ENCODE data around the gene CD99L2.

The CD99L2 gene

DNA sequence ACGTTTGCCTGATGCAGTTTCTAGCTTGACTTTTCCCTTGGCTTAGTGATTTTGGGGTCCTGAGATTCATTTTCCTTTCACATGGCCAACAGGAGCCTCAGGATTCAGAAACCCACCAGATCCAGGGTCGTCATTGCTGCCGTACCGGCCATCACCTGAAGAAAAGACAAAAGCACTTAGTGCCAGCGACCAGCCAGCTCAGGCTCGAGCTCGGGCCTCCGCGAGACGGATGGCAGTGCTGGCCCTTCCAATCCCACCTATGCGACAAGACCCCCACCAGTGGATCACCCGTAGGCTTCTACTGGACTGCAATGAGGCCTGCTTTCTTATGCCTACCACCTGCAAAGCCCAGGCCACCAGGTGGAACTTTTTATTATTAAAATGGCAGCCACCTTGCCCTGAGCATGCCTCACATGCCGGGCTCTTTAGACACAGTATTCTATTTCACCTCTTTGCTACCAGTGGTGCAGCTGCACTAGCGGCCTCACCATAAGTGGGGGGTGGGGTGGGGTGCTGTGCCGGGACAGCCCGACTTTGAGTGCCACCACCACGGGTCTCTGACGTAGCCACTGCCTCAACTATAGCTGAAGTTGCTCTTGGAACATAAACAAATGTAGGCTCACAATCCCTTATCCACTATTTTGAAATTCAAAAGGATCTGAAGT lies 121.0 kb downstream of the CD99L2 start:
- Histone ChIP-seq H3K27ac (ENCODE audit: low read length, poor library complexity, severe bottlenecking) (no peak overlapping the region), H3K23ac (ENCODE audit: low read length in 2 of 2) (no peak overlapping the region), H3K9me3 (ENCODE audit: control insufficient read depth, low read length) (no peaks in the 10 kb centered on the region), H3K27me3 (ENCODE audit: control insufficient read depth in 1 of 2, insufficient read depth in 1 of 2, low read length in 2 of 2) (peaks cover 0 to 5% of the 10 kb centered on the region in 2 experiments), H3K4me1 (ENCODE audit: control insufficient read depth, insufficient read depth, low read depth, low read length) (no peaks in the 10 kb centered on the region), H3K14ac (ENCODE audit: low read length in 2 of 2) (no peak overlapping the region), H4K91ac (ENCODE audit: low read length) (no peak overlapping the region), H3K4me2 (ENCODE audit: low read length, poor library complexity, severe bottlenecking) (no peak overlapping the region), H3K18ac (ENCODE audit: low read depth in 1 of 2, low read length in 2 of 2) (no peak overlapping the region), H3K4ac (ENCODE audit: low read depth in 1 of 2, low read length in 2 of 2) (no peak overlapping the region), H3K4me3 (ENCODE audit: insufficient read depth in 1 of 2, low read depth in 1 of 2, low read length in 2 of 2) (no peak overlapping the region), H2BK15ac (ENCODE audit: low read depth, poor library complexity, severe bottlenecking) (no peak overlapping the region), H4K8ac (ENCODE audit: low read length) (no peak overlapping the region), H2BK12ac (ENCODE audit: low read length in 2 of 2) (no peak overlapping the region), H2AFZ (ENCODE audit: low read depth, low read length) (no peak overlapping the region), H3K9ac (ENCODE audit: low read length) (no peak overlapping the region), H2BK120ac (ENCODE audit: low read depth, low read length) (no peak overlapping the region), H3K36me3 (ENCODE audit: control insufficient read depth in 1 of 2, insufficient read depth in 2 of 2, low read depth in 1 of 2, low read length in 2 of 2) (peaks cover 4 to 21% of the 10 kb centered on the region in 2 experiments), H3K79me1 (replicated peaks; ENCODE audit: low read length, poor library complexity, severe bottlenecking) (no peaks in the 10 kb centered on the region), H2AK5ac (ENCODE audit: low read length, severe bottlenecking) (no peak overlapping the region), H2BK5ac (ENCODE audit: low read depth, low read length, poor library complexity, severe bottlenecking) (no peak overlapping the region)
- WGBS: 87% methylated on average over 15 of the region's 18 CpGs
- DNase-seq: no peak

DNA sequence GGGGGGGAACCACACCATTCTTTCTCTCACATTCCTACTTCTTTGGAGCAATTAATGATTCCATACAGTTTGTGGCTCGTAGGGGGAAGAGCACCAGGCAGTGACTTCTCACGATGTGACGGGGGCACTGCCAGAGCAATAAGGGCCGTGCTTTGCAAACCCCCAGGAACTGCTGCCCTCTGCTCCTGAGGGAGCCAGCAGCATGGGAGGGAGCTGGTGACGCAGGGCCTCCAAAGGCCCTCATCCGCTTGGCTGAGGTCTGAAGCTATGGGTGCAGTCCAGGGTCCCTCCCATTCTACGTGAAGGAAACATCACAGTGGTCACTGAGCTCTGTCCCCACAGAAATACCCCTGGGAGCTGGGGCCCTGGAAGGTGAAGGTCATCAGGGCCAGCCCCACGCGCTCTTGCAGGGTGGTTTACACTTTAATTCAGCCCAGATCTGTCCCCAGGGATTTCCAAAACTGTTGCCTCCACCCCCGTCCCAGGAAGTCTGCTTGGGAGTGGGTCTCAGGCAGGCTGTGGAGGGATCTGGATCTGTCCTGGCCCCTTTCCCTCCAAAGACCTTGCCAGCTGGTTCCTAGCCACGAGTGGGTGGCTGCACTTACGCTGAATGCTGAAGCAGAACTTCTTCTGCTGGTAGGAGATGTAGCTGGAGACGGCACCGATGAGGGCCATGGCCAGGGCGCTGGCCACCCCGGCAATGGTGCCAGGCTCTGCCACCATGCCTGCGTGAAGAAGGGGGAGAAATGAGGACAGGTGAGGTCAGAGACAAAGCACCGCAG lies 122.7 kb downstream of the CD99L2 start:
- peaks cover 4 to 32% of the 10 kb centered on the region in 2 experiments for H3K36me3 ChIP-seq (ENCODE audit: control insufficient read depth in 1 of 2, insufficient read depth in 2 of 2, low read depth in 1 of 2, low read length in 2 of 2)
- peaks cover 0 to 5% of the 10 kb centered on the region in 2 experiments for H3K27me3 ChIP-seq (ENCODE audit: control insufficient read depth in 1 of 2, insufficient read depth in 1 of 2, low read length in 2 of 2)
- H2BK120ac ChIP-seq (ENCODE audit: low read depth, low read length): no peak overlapping the region
- no peak for DNase-seq
- no peak overlapping the region for H3K14ac ChIP-seq (ENCODE audit: low read length in 2 of 2)
- H2BK12ac ChIP-seq (ENCODE audit: low read length in 2 of 2): no peak overlapping the region
- no peak overlapping the region for H3K9ac ChIP-seq (ENCODE audit: low read length)
- H3K4ac ChIP-seq (ENCODE audit: low read depth in 1 of 2, low read length in 2 of 2): no peak overlapping the region
- no peak overlapping the region for H3K27ac ChIP-seq (ENCODE audit: low read length, poor library complexity, severe bottlenecking)
- no peak overlapping the region for H2AFZ ChIP-seq (ENCODE audit: low read depth, low read length)
- no peak overlapping the region for H3K4me3 ChIP-seq (ENCODE audit: insufficient read depth in 1 of 2, low read depth in 1 of 2, low read length in 2 of 2)
- no peaks in the 10 kb centered on the region for H3K9me3 ChIP-seq (ENCODE audit: control insufficient read depth, low read length)
- H3K4me1 ChIP-seq (ENCODE audit: control insufficient read depth, insufficient read depth, low read depth, low read length): peaks cover 1% of the 10 kb centered on the region
- no peak overlapping the region for H2BK15ac ChIP-seq (ENCODE audit: low read depth, poor library complexity, severe bottlenecking)
- H4K91ac ChIP-seq (ENCODE audit: low read length): no peak overlapping the region
- no peak overlapping the region for H3K4me2 ChIP-seq (ENCODE audit: low read length, poor library complexity, severe bottlenecking)
- H4K8ac ChIP-seq (ENCODE audit: low read length): no peak overlapping the region
- H2AK5ac ChIP-seq (ENCODE audit: low read length, severe bottlenecking): no peak overlapping the region
- no peaks in the 10 kb centered on the region for H3K79me1 ChIP-seq (replicated peaks; ENCODE audit: low read length, poor library complexity, severe bottlenecking)
- H3K23ac ChIP-seq (ENCODE audit: low read length in 2 of 2): no peak overlapping the region
- WGBS: 96% methylated on average over 13 of the region's 18 CpGs
- H2BK5ac ChIP-seq (ENCODE audit: low read depth, low read length, poor library complexity, severe bottlenecking): no peak overlapping the region
- no peak overlapping the region for H3K18ac ChIP-seq (ENCODE audit: low read depth in 1 of 2, low read length in 2 of 2)

DNA sequence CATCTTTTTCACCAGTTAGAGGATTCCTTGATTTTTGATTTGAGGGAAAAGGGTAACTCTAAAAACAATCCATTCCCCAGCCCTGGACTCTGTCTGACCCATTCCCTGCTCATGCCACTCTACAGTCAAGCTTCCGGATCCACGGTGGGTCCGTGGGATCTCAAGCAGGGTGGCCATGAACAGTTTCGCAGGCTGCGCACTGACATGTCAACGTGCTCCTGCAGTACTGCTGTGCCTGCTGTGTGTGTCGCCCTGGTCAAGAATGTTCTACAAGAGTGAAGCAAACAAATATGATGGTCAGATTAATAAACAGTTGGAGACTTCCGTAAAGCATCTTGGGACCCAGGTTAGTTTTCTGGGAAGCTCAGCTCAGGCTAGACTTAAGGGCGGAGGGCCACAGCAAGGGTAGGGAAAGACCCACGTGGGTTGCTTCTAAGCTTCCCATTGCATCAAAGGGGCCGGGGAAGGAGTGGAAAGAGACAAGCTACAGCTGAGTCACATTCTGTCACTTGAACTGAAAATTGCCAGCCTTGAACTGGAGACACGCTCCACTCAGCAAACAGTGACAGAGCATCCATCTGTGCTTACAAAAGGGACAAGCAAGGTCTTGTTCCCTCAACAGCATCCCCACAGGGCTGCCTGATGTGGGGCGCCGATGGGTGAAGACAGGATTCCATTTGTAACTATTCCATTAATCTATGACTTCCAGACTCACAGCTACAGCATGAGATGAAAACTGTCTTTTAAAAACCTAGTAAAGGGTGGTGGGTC lies 123.5 kb downstream of the CD99L2 start:
- no peak overlapping the region for H2AFZ ChIP-seq (ENCODE audit: low read depth, low read length)
- peaks cover 4 to 39% of the 10 kb centered on the region in 2 experiments for H3K36me3 ChIP-seq (ENCODE audit: control insufficient read depth in 1 of 2, insufficient read depth in 2 of 2, low read depth in 1 of 2, low read length in 2 of 2)
- H3K4me1 ChIP-seq (ENCODE audit: control insufficient read depth, insufficient read depth, low read depth, low read length): peaks cover 1% of the 10 kb centered on the region
- H2BK12ac ChIP-seq (ENCODE audit: low read length in 2 of 2): no peak overlapping the region
- H3K4ac ChIP-seq (ENCODE audit: low read depth in 1 of 2, low read length in 2 of 2): no peak overlapping the region
- H3K18ac ChIP-seq (ENCODE audit: low read depth in 1 of 2, low read length in 2 of 2): no peak overlapping the region
- H2AK5ac ChIP-seq (ENCODE audit: low read length, severe bottlenecking): no peak overlapping the region
- H2BK15ac ChIP-seq (ENCODE audit: low read depth, poor library complexity, severe bottlenecking): no peak overlapping the region
- peaks cover 0 to 8% of the 10 kb centered on the region in 2 experiments for H3K27me3 ChIP-seq (ENCODE audit: control insufficient read depth in 1 of 2, insufficient read depth in 1 of 2, low read length in 2 of 2)
- H2BK120ac ChIP-seq (ENCODE audit: low read depth, low read length): no peak overlapping the region
- no peak overlapping the region for H3K27ac ChIP-seq (ENCODE audit: low read length, poor library complexity, severe bottlenecking)
- H3K4me3 ChIP-seq (ENCODE audit: insufficient read depth in 1 of 2, low read depth in 1 of 2, low read length in 2 of 2): no peak overlapping the region
- H4K91ac ChIP-seq (ENCODE audit: low read length): no peak overlapping the region
- no peak overlapping the region for H3K14ac ChIP-seq (ENCODE audit: low read length in 2 of 2)
- DNase-seq: no peak
- 96% methylated on average over 12 of the region's 14 CpGs for WGBS
- H3K23ac ChIP-seq (ENCODE audit: low read length in 2 of 2): no peak overlapping the region
- H3K4me2 ChIP-seq (ENCODE audit: low read length, poor library complexity, severe bottlenecking): no peak overlapping the region
- no peaks in the 10 kb centered on the region for H3K9me3 ChIP-seq (ENCODE audit: control insufficient read depth, low read length)
- no peaks in the 10 kb centered on the region for H3K79me1 ChIP-seq (replicated peaks; ENCODE audit: low read length, poor library complexity, severe bottlenecking)
- no peak overlapping the region for H3K9ac ChIP-seq (ENCODE audit: low read length)
- no peak overlapping the region for H4K8ac ChIP-seq (ENCODE audit: low read length)
- H2BK5ac ChIP-seq (ENCODE audit: low read depth, low read length, poor library complexity, severe bottlenecking): no peak overlapping the region

DNA sequence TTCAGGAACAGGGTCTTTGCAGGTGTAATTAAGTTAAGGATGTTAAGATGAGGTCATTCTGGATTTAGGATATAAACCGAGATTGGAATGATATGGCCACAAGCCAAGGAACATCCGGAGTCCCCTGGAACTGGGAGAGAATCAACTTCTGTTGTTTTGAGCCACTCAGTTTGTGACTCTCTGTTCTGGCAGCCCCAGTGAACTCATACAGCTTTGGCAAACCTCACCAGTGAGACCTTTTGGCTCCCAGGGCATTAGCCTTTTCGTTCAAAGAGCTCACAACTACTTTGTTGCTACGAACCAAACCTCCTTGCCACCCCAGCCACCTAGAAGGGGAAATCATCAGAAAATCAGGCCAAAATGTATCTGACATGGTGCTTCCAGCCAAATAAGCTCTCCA lies 124.8 kb downstream of the CD99L2 start:
- no peak overlapping the region for H2BK5ac ChIP-seq (ENCODE audit: low read depth, low read length, poor library complexity, severe bottlenecking)
- no peaks in the 10 kb centered on the region for H3K79me1 ChIP-seq (replicated peaks; ENCODE audit: low read length, poor library complexity, severe bottlenecking)
- H2BK12ac ChIP-seq (ENCODE audit: low read length in 2 of 2): no peak overlapping the region
- no peak overlapping the region for H3K14ac ChIP-seq (ENCODE audit: low read length in 2 of 2)
- no peak overlapping the region for H4K8ac ChIP-seq (ENCODE audit: low read length)
- H2BK120ac ChIP-seq (ENCODE audit: low read depth, low read length): no peak overlapping the region
- no peak overlapping the region for H4K91ac ChIP-seq (ENCODE audit: low read length)
- no peaks in the 10 kb centered on the region for H3K9me3 ChIP-seq (ENCODE audit: control insufficient read depth, low read length)
- H3K23ac ChIP-seq (ENCODE audit: low read length in 2 of 2): no peak overlapping the region
- 91% methylated on average over 4 of the region's 4 CpGs for WGBS
- no peak for DNase-seq
- H3K4me3 ChIP-seq (ENCODE audit: insufficient read depth in 1 of 2, low read depth in 1 of 2, low read length in 2 of 2): no peak overlapping the region
- no peak overlapping the region for H3K4me2 ChIP-seq (ENCODE audit: low read length, poor library complexity, severe bottlenecking)
- H3K9ac ChIP-seq (ENCODE audit: low read length): no peak overlapping the region
- H2AFZ ChIP-seq (ENCODE audit: low read depth, low read length): no peak overlapping the region
- H3K27ac ChIP-seq (ENCODE audit: low read length, poor library complexity, severe bottlenecking): no peak overlapping the region
- H3K36me3 ChIP-seq (ENCODE audit: control insufficient read depth in 1 of 2, insufficient read depth in 2 of 2, low read depth in 1 of 2, low read length in 2 of 2): peaks cover 4 to 53% of the 10 kb centered on the region in 2 experiments
- H3K18ac ChIP-seq (ENCODE audit: low read depth in 1 of 2, low read length in 2 of 2): no peak overlapping the region
- H3K27me3 ChIP-seq (ENCODE audit: control insufficient read depth in 1 of 2, insufficient read depth in 1 of 2, low read length in 2 of 2): peaks cover 0 to 8% of the 10 kb centered on the region in 2 experiments
- peaks cover 1% of the 10 kb centered on the region for H3K4me1 ChIP-seq (ENCODE audit: control insufficient read depth, insufficient read depth, low read depth, low read length)
- no peak overlapping the region for H2AK5ac ChIP-seq (ENCODE audit: low read length, severe bottlenecking)
- no peak overlapping the region for H3K4ac ChIP-seq (ENCODE audit: low read depth in 1 of 2, low read length in 2 of 2)
- no peak overlapping the region for H2BK15ac ChIP-seq (ENCODE audit: low read depth, poor library complexity, severe bottlenecking)

Measured in mesenchymal stem cell (in vitro differentiated cells and primary cell).